HCT116 (cell line): ENCODE results near the gene OR6A2. TPM values are rescaled to one million over a fixed set of nuclear protein-coding genes. Genes with fewer than 3 reads are reported as not detected.

Experiments used
- ATAC-seq: fragments of 200-7000 bp; cut with Tn5 transposase; 2 replicates; pipeline ENCODE4 v1.9.1; 2020; ENCODE audit warnings: mild to moderate bottlenecking, moderate library complexity
- BruUV-seq: library from RNA; stranded (reverse); fragments of 400-500 nt; replicated peaks from 2 replicates; lab custom pipeline; 2021; lab: Mats Ljungman, UMichigan
- CTCF ChIA-PET: fragments of 300-600 bp; sonication (Branson Sonifier 250); formaldehyde crosslinking; loops from one replicate; lab custom pipeline; 2021; ENCODE audit warnings: antibody characterized with exemption; lab: Charles Lee
- POLR2A ChIA-PET: fragments of 300-600, 350-600 bp; sonication (Branson Sonifier 250); formaldehyde crosslinking; loops from one replicate; lab custom pipeline; 2021; ENCODE audit warnings: antibody characterized with exemption; lab: Charles Lee
- RAD21 ChIA-PET, 2 experiments: fragments of 300-600 bp; sonication (Branson Sonifier 250); formaldehyde crosslinking; loops; one replicate each; lab custom pipeline; 2023; ENCODE audit warnings: low total read pairs in 2 of 2; ENCODE audit not compliant: uncharacterized antibody in 2 of 2, unreplicated experiment in 2 of 2, low non-redundant PET in 1 of 2; lab: Charles Lee
- DNase-seq: peaks from one replicate; pipeline ENCODE4 v3.0.0-alpha.2; 2010; ENCODE audit warnings: low read depth, low spot score
- H2AFZ ChIP-seq: fragments of 200-600 bp; shearing (Covaris generic), sonication (generic); 2 replicates; pipeline ENCODE4 v1.6.1; 2017; ENCODE audit warnings: low read depth, mixed run types, mixed read lengths, antibody characterized with exemption, low read length; ENCODE audit not compliant: poor library complexity, severe bottlenecking
- H3K27ac ChIP-seq: 2 replicates; pipeline ENCODE4 v1.5.1; 2012; ENCODE audit warnings: low read depth, low read length
- H3K27me3 ChIP-seq: fragments of 200-600 bp; sonication (generic); 2 replicates; pipeline ENCODE4 v1.6.1; 2016; ENCODE audit warnings: mixed run types, low read length, mixed read lengths; ENCODE audit not compliant: insufficient read depth
- H3K36me3 ChIP-seq, 2 experiments: fragments of 200-500 bp in 1 of 2; fragments of 200-600 bp in 1 of 2; sonication (Bioruptor generic) in 1 of 2; sonication (generic) in 1 of 2; 2 replicates each; pipeline versions ENCODE4 v1.5.1 to v1.6.1; 2014 to 2016; ENCODE audit warnings: low read length in 2 of 2, inconsistent platforms in 1 of 2, mixed read lengths in 1 of 2, mixed run types in 1 of 2; ENCODE audit not compliant: insufficient read depth in 2 of 2, control insufficient read depth in 1 of 2
- H3K4me1 ChIP-seq, 2 experiments: fragments of 200-600 bp in 1 of 2; sonication (generic) in 1 of 2; 2 replicates each; pipeline versions ENCODE4 v1.5.1 to v1.6.1; 2012 to 2017; ENCODE audit warnings: low read length in 2 of 2, inconsistent platforms in 1 of 2, mild to moderate bottlenecking in 1 of 2, mixed read lengths in 1 of 2, mixed run types in 1 of 2, moderate library complexity in 1 of 2; ENCODE audit not compliant: insufficient read depth in 2 of 2, control insufficient read depth in 1 of 2
- H3K4me2 ChIP-seq: fragments of 200-600 bp; sonication (generic); 2 replicates; pipeline ENCODE4 v1.6.1; 2017; ENCODE audit warnings: mixed run types, low read length, mixed read lengths
- H3K4me3 ChIP-seq, 2 experiments: fragments of 200-600 bp in 1 of 2; sonication (generic) in 1 of 2; replicated peaks in 1 of 2; 2 replicates each; pipeline ENCODE4 v1.5.1; 2011 to 2016; ENCODE audit warnings: low read length in 2 of 2, control low read depth in 1 of 2, low read depth in 1 of 2, mild to moderate bottlenecking in 1 of 2, mixed read lengths in 1 of 2, mixed run types in 1 of 2
- H3K79me2 ChIP-seq: fragments of 200-600 bp; sonication (generic); 2 replicates; pipeline ENCODE4 v1.6.1; 2017; ENCODE audit warnings: mild to moderate bottlenecking, mixed run types, low read length, moderate library complexity, mixed read lengths; ENCODE audit not compliant: insufficient read depth
- H3K9ac ChIP-seq: fragments of 200-600 bp; sonication (generic); 2 replicates; pipeline ENCODE4 v1.6.1; 2016; ENCODE audit warnings: low read length, mixed read lengths
- H3K9me2 ChIP-seq: fragments of 200-600 bp; sonication (generic), shearing (Covaris generic); 2 replicates; pipeline ENCODE4 v1.6.1; 2017; ENCODE audit warnings: mixed run types, mild to moderate bottlenecking, moderate library complexity; ENCODE audit not compliant: insufficient read depth
- H3K9me3 ChIP-seq, 2 experiments: fragments of 200-500 bp in 1 of 2; fragments of 200-600 bp in 1 of 2; sonication (Bioruptor generic) in 1 of 2; sonication (generic) in 1 of 2; 2 replicates each; pipeline ENCODE4 v1.6.1; 2014 to 2017; ENCODE audit warnings: low read length in 2 of 2, mixed read lengths in 2 of 2, inconsistent platforms in 1 of 2, low read depth in 1 of 2, mild to moderate bottlenecking in 1 of 2, mixed run types in 1 of 2, moderate library complexity in 1 of 2; ENCODE audit not compliant: control insufficient read depth in 1 of 2, insufficient read depth in 1 of 2
- H4K20me1 ChIP-seq: fragments of 200-600 bp; sonication (generic), shearing (Covaris generic); 2 replicates; pipeline ENCODE4 v1.6.1; 2017; ENCODE audit warnings: mixed run types, mild to moderate bottlenecking, moderate library complexity; ENCODE audit not compliant: insufficient read depth
- ATF3 ChIP-seq: IDR thresholded peaks from 2 replicates; pipeline ENCODE4 v1.6.1; 2012
- CEBPB ChIP-seq: IDR thresholded peaks from 2 replicates; pipeline ENCODE4 v1.6.1; 2012; ENCODE audit warnings: low read depth
- EGR1 ChIP-seq: IDR thresholded peaks from 2 replicates; pipeline ENCODE4 v1.6.1; 2012; ENCODE audit warnings: low read depth
- EZH2 ChIP-seq: fragments of 200-600 bp; sonication (generic); IDR thresholded peaks from 2 replicates; pipeline ENCODE4 v1.6.1; 2017; ENCODE audit warnings: antibody characterized with exemption, mixed run types
- EZH2phosphoT487 ChIP-seq: fragments of 200-600 bp; IDR thresholded peaks from 2 replicates; pipeline ENCODE4 v1.6.1; 2018; ENCODE audit warnings: antibody characterized with exemption, borderline replicate concordance
- FOSL1 ChIP-seq: IDR thresholded peaks from 2 replicates; pipeline ENCODE4 v1.6.1; 2012; ENCODE audit warnings: low read depth
- POLR2A ChIP-seq: IDR thresholded peaks from 2 replicates; pipeline ENCODE4 v1.7.0; 2011; ENCODE audit warnings: borderline replicate concordance; ENCODE audit not compliant: insufficient read depth, insufficient read length; ENCODE audit errors: extremely low read depth
- POLR2AphosphoS5 ChIP-seq: IDR thresholded peaks from 2 replicates; pipeline ENCODE4 v1.6.1; 2011; ENCODE audit warnings: mild to moderate bottlenecking, low read depth, low read length, moderate library complexity
- RAD21 ChIP-seq: IDR thresholded peaks from 2 replicates; pipeline ENCODE4 v1.6.1; 2012; ENCODE audit warnings: low read depth, mild to moderate bottlenecking
- TCF7L2 ChIP-seq: IDR thresholded peaks from 2 replicates; pipeline ENCODE4 v1.7.0; 2011; ENCODE audit warnings: borderline replicate concordance, inconsistent platforms; ENCODE audit not compliant: insufficient read depth, insufficient read length; ENCODE audit errors: extremely low read depth
- YY1 ChIP-seq: IDR thresholded peaks from 2 replicates; pipeline ENCODE4 v1.6.1; 2011; ENCODE audit warnings: low read length, low read depth, moderate library complexity, mild to moderate bottlenecking; ENCODE audit not compliant: insufficient replicate concordance; ENCODE audit errors: extremely low read depth
- ZBTB33 ChIP-seq: IDR thresholded peaks from 2 replicates; pipeline ENCODE4 v1.6.1; 2011; ENCODE audit warnings: mild to moderate bottlenecking, low read length, moderate library complexity; ENCODE audit not compliant: insufficient replicate concordance; ENCODE audit errors: extremely low read depth
- ZFX ChIP-seq: fragments of 450-650 bp; IDR thresholded peaks from 2 replicates; pipeline ENCODE4 v1.6.1; 2017
- ZNF274 ChIP-seq: fragments of 200-500 bp; sonication (Bioruptor generic); IDR thresholded peaks from 2 replicates; pipeline ENCODE4 v1.6.1; 2014; ENCODE audit warnings: mild to moderate bottlenecking, low read depth, low read length, inconsistent platforms
- intact Hi-C: fragments of 100-400 bp; cut with micrococcal nuclease; formaldehyde crosslinking; loops from 2 replicates; pipeline ENCODE4 v1.10.0; 2022
- total RNA-seq: library from RNA; stranded (reverse); gene quantifications from one replicate; pipeline ENCODE4 v1.2.1, GENCODE V29; 2021; ENCODE audit not compliant: unreplicated experiment

The OR6A2 gene
- total RNA-seq, 1 experiment from 2014 or later, result 0.22 TPM

GRCh38 chr11:6833356-6833755 lies 33.9 kb upstream of the OR6A2 start:
- Histone ChIP-seq H3K27ac (no peak overlapping the region), H2AFZ (no peak overlapping the region), H3K4me2 (no peak overlapping the region), H3K9ac (no peak overlapping the region), H3K9me3 (no peaks in the 10 kb centered on the region), H3K4me3 (no peak overlapping the region), H3K79me2 (no peaks in the 10 kb centered on the region), H4K20me1 (no peaks in the 10 kb centered on the region), H3K27me3 (peaks cover 22% of the 10 kb centered on the region; the same call in 1 of the 2 replicates), H3K36me3 (no peaks in the 10 kb centered on the region), H3K9me2 (no peaks in the 10 kb centered on the region), H3K4me1 (no peaks in the 10 kb centered on the region)
- POLR2A ChIA-PET, result no interaction called here
- CTCF ChIA-PET, result interaction anchor here (1.2 to 2.7 kb wide), 2 partner anchors 19 to 21 kb away, joined by 3 to 9 read pairs; no protein-coding TSS in a partner anchor
- intact Hi-C loops, result no loop called here
- DNase-seq, result no peak
- RAD21 ChIA-PET, result no interaction called here
- no TSS peak for BruUV-seq
- no peak for TF ChIP-seq RAD21
- TF ChIP-seq TCF7L2, result no peak
- no peak for TF ChIP-seq CEBPB
- no peak for TF ChIP-seq EZH2
- TF ChIP-seq ZNF274, result no peak
- TF ChIP-seq ZBTB33, result no peak
- no peak for TF ChIP-seq ATF3
- no peak for TF ChIP-seq YY1
- no peak for TF ChIP-seq EGR1
- TF ChIP-seq ZFX, result no peak
- no peak for TF ChIP-seq POLR2A
- TF ChIP-seq FOSL1, result no peak
- no peak for TF ChIP-seq EZH2phosphoT487
- TF ChIP-seq POLR2AphosphoS5, result no peak
- no peak for ATAC-seq
